ENCODE results near the gene PNN. TPM values are rescaled to one million over a fixed set of nuclear protein-coding genes. Genes with fewer than 3 reads are reported as not detected.

PNN gene
- total RNA-seq, 2 experiments from 2014 or later: 110 to 111 TPM

GRCh38 chr14:39181026-39181692 is 6.1 kb downstream of the PNN start:
- ChIA-PET POLR2A (no interaction called here), CTCF (no interaction called here)
- Histone ChIP-seq H3K36me3 (ENCODE audit: insufficient read depth, low read length) (peaks cover 86% of the 10 kb centered on the region), H3K27me3 (ENCODE audit: control insufficient read depth in 1 of 2, insufficient read depth in 2 of 2, low read length in 2 of 2) (no peaks in the 10 kb centered on the region), H3K4me1 (ENCODE audit: insufficient read depth, low read length) (peaks cover 20% of the 10 kb centered on the region), H3K27ac (ENCODE audit: low read depth in 1 of 2, low read length in 2 of 2) (no peak overlapping the region), H3K4me3 (ENCODE audit: low read length) (no peak overlapping the region), H3K9me3 (ENCODE audit: control insufficient read depth in 1 of 2, insufficient read depth in 1 of 2, low read length in 2 of 2) (no peaks in the 10 kb centered on the region)
- Mint-ChIP-seq H3K27ac (no peak overlapping the region), H3K4me3 (no peak overlapping the region), H3K9me3 (no peaks in the 10 kb centered on the region), H3K27me3 (no peaks in the 10 kb centered on the region), H3K4me1 (ENCODE audit: low read depth) (peaks cover 22% of the 10 kb centered on the region), H3K36me3 (ENCODE audit: low read depth) (peaks cover 12% of the 10 kb centered on the region)
- ATAC-seq (ENCODE audit: poor library complexity) (peak; percentile 22), DNase-seq (no peak)
- intact Hi-C loops (cut with DNase I, micrococcal nuclease): loop anchor here in 1 of 2 experiments (5.0 kb wide), 1 partner anchor 46 kb away; no protein-coding TSS in a partner anchor
- no peak for TF ChIP-seq CTCF (IDR thresholded peaks at IDR 0.05)

- peaks cover 83% of the 10 kb centered on the region for H3K36me3 ChIP-seq (ENCODE audit: insufficient read depth, low read length)
- POLR2A ChIA-PET: no interaction called here
Measured at GRCh38 chr14:39181693-39182047, 6.6 kb downstream of the PNN start.

More at GRCh38 chr14:39181693-39182047, 6.6 kb downstream of the PNN start:
- Mint-ChIP-seq H3K9me3 (no peaks in the 10 kb centered on the region), H3K4me3 (no peak overlapping the region), H3K27ac (no peak overlapping the region), H3K4me1 (ENCODE audit: low read depth) (peaks cover 20% of the 10 kb centered on the region), H3K36me3 (ENCODE audit: low read depth) (peaks cover 16% of the 10 kb centered on the region), H3K27me3 (no peaks in the 10 kb centered on the region)
- ATAC-seq (ENCODE audit: poor library complexity) (no peak), DNase-seq (no peak)
- H3K27me3 ChIP-seq (ENCODE audit: control insufficient read depth in 1 of 2, insufficient read depth in 2 of 2, low read length in 2 of 2): no peaks in the 10 kb centered on the region
- H3K4me3 ChIP-seq (ENCODE audit: low read length): no peak overlapping the region
- intact Hi-C loops (cut with DNase I, micrococcal nuclease): loop anchor here in 1 of 2 experiments (5.0 kb wide), 1 partner anchor 46 kb away; no protein-coding TSS in a partner anchor
- H3K4me1 ChIP-seq (ENCODE audit: insufficient read depth, low read length): peaks cover 17% of the 10 kb centered on the region
- H3K27ac ChIP-seq (ENCODE audit: low read depth in 1 of 2, low read length in 2 of 2): no peak overlapping the region
- no peaks in the 10 kb centered on the region for H3K9me3 ChIP-seq (ENCODE audit: control insufficient read depth in 1 of 2, insufficient read depth in 1 of 2, low read length in 2 of 2)
- CTCF ChIA-PET: no interaction called here
- no peak for TF ChIP-seq CTCF (IDR thresholded peaks at IDR 0.05)
